Measurements from ENCODE around the gene SCN4A. TPM values are rescaled to one million over a fixed set of nuclear protein-coding genes. Genes with fewer than 3 reads are reported as not detected.
A peak's percentile ranks its signal among the peaks of the same experiment; 100 is the strongest.

Gene SCN4A
- total RNA-seq, 1 donor from 2014 or later = 1.8 TPM

GRCh38 chr17:63973247-63973646, 529 bp upstream of the SCN4A start:
- peak overlapping the region; percentile 47 for H3K27ac Mint-ChIP-seq
- Histone ChIP-seq H3K36me3 (no peaks in the 10 kb centered on the region), H3K27me3 (no peaks in the 10 kb centered on the region), H3K9me3 (ENCODE audit: low read depth) (no peaks in the 10 kb centered on the region), H3K9ac (no peak overlapping the region), H3K27ac (no peak overlapping the region), H3F3A (ENCODE audit: low read depth) (no peaks in the 10 kb centered on the region), H3K4me3 (no peak overlapping the region), H3K4me1 (no peaks in the 10 kb centered on the region), H3K4me2 (no peak overlapping the region), H2AFZ (replicated peaks) (no peak overlapping the region), H3K79me2 (ENCODE audit: low read depth) (no peaks in the 10 kb centered on the region), H4K20me1 (ENCODE audit: low read depth) (no peaks in the 10 kb centered on the region)
- no peak overlapping the region for H3K4me3 Mint-ChIP-seq
- peaks cover 10% of the 10 kb centered on the region for H3K27me3 Mint-ChIP-seq (ENCODE audit: insufficient read depth, low read depth)
- no peak for TF ChIP-seq CTCF (IDR thresholded peaks at IDR 0.05)
- no peak for TF ChIP-seq EZH2phosphoT487 (IDR thresholded peaks at IDR 0.05)
- no peak for TF ChIP-seq EZH2 (IDR thresholded peaks at IDR 0.05)
- H3K9me3 Mint-ChIP-seq = no peaks in the 10 kb centered on the region
- no peaks in the 10 kb centered on the region for H3K36me3 Mint-ChIP-seq
- peaks cover 15% of the 10 kb centered on the region for H3K4me1 Mint-ChIP-seq
- no peak for DNase-seq (ENCODE audit: low spot score)

- Histone ChIP-seq H3K9me3 (ENCODE audit: low read depth) (no peaks in the 10 kb centered on the region), H3K9ac (no peak overlapping the region), H3K4me1 (no peaks in the 10 kb centered on the region), H3K27me3 (no peaks in the 10 kb centered on the region), H4K20me1 (ENCODE audit: low read depth) (no peaks in the 10 kb centered on the region), H3K79me2 (ENCODE audit: low read depth) (no peaks in the 10 kb centered on the region), H3K27ac (no peak overlapping the region), H3K36me3 (no peaks in the 10 kb centered on the region), H3K4me3 (no peak overlapping the region), H3K4me2 (no peak overlapping the region), H2AFZ (replicated peaks) (no peak overlapping the region), H3F3A (ENCODE audit: low read depth) (no peaks in the 10 kb centered on the region)
- Mint-ChIP-seq H3K4me3 (no peak overlapping the region), H3K4me1 (peaks cover 8% of the 10 kb centered on the region), H3K27me3 (ENCODE audit: insufficient read depth, low read depth) (peaks cover 5% of the 10 kb centered on the region), H3K36me3 (no peaks in the 10 kb centered on the region), H3K9me3 (no peaks in the 10 kb centered on the region), H3K27ac (no peak overlapping the region)
- TF ChIP-seq CTCF (IDR thresholded peaks at IDR 0.05) (no peak), EZH2phosphoT487 (IDR thresholded peaks at IDR 0.05) (no peak), EZH2 (IDR thresholded peaks at IDR 0.05) (no peak)
- no peak for DNase-seq (ENCODE audit: low spot score)
Observed at GRCh38 chr17:63969278-63969677, 3.4 kb downstream of the SCN4A start.

GRCh38 chr17:63967953-63968352, 4.8 kb downstream of the SCN4A start:
- Histone ChIP-seq H3K9me3 (ENCODE audit: low read depth) (no peaks in the 10 kb centered on the region), H3K4me2 (no peak overlapping the region), H3K36me3 (no peaks in the 10 kb centered on the region), H3K27me3 (no peaks in the 10 kb centered on the region), H3K27ac (no peak overlapping the region), H3K79me2 (ENCODE audit: low read depth) (no peaks in the 10 kb centered on the region), H2AFZ (replicated peaks) (no peak overlapping the region), H3K4me1 (no peaks in the 10 kb centered on the region), H3F3A (ENCODE audit: low read depth) (no peaks in the 10 kb centered on the region), H4K20me1 (ENCODE audit: low read depth) (no peaks in the 10 kb centered on the region), H3K9ac (no peak overlapping the region), H3K4me3 (no peak overlapping the region)
- no peak for TF ChIP-seq EZH2 (IDR thresholded peaks at IDR 0.05)
- TF ChIP-seq EZH2phosphoT487 (IDR thresholded peaks at IDR 0.05) = no peak
- no peak for TF ChIP-seq CTCF (IDR thresholded peaks at IDR 0.05)
- Mint-ChIP-seq H3K4me1 (peaks cover 3% of the 10 kb centered on the region), H3K27me3 (ENCODE audit: insufficient read depth, low read depth) (peaks cover 7% of the 10 kb centered on the region), H3K27ac (no peak overlapping the region), H3K36me3 (no peaks in the 10 kb centered on the region), H3K4me3 (no peak overlapping the region), H3K9me3 (no peaks in the 10 kb centered on the region)
- DNase-seq (ENCODE audit: low spot score) = no peak

Data from neural progenitor cell (in vitro differentiated cells).